ENCODE results near the gene MAGI2.

MAGI2 gene

GRCh38 chr7:78770422-78771410 is 682.8 kb downstream of the MAGI2 start:
- DNase-seq = no peak

- DNase-seq = no peak
These were observed 683.9 kb downstream of the MAGI2 start for GRCh38 chr7:78769481-78770101.

- DNase-seq = no peak
These were observed 684.6 kb downstream of the MAGI2 start for GRCh38 chr7:78768859-78769258.

- no peak for DNase-seq
These were observed 687.3 kb downstream of the MAGI2 start for GRCh38 chr7:78765943-78766729.

GRCh38 chr7:78764571-78764970 is 688.9 kb downstream of the MAGI2 start:
- no peak for DNase-seq

GRCh38 chr7:78762625-78763024 is 690.8 kb downstream of the MAGI2 start:
- DNase-seq = no peak

GRCh38 chr7:78760620-78761355 is 692.7 kb downstream of the MAGI2 start:
- no peak for DNase-seq

GRCh38 chr7:78752554-78752953 is 700.9 kb downstream of the MAGI2 start:
- DNase-seq = no peak

GRCh38 chr7:78751253-78751652 is 702.2 kb downstream of the MAGI2 start:
- no peak for DNase-seq

GRCh38 chr7:78749052-78749746 is 704.3 kb downstream of the MAGI2 start:
- no peak for DNase-seq

GRCh38 chr7:78747592-78747991 is 705.9 kb downstream of the MAGI2 start:
- DNase-seq = no peak

GRCh38 chr7:78746301-78746700 is 707.2 kb downstream of the MAGI2 start:
- no peak for DNase-seq

- DNase-seq = no peak
These were observed 710.8 kb downstream of the MAGI2 start for GRCh38 chr7:78742694-78743093.

- no peak for DNase-seq
These were observed 716.9 kb downstream of the MAGI2 start for GRCh38 chr7:78736548-78736947.

GRCh38 chr7:78734626-78735025 is 718.8 kb downstream of the MAGI2 start:
- DNase-seq = no peak

- DNase-seq = no peak
These were observed 733.4 kb downstream of the MAGI2 start for GRCh38 chr7:78720066-78720465.

GRCh38 chr7:78718212-78718611 is 735.3 kb downstream of the MAGI2 start:
- no peak for DNase-seq

GRCh38 chr7:78716876-78717275 is 736.6 kb downstream of the MAGI2 start:
- no peak for DNase-seq

- no peak for DNase-seq
These were observed 739.1 kb downstream of the MAGI2 start for GRCh38 chr7:78714356-78714755.

- no peak for DNase-seq
These were observed 741.4 kb downstream of the MAGI2 start for GRCh38 chr7:78712111-78712510.

GRCh38 chr7:78709658-78710057 is 743.8 kb downstream of the MAGI2 start:
- no peak for DNase-seq

GRCh38 chr7:78704504-78704903 is 749.0 kb downstream of the MAGI2 start:
- no peak for DNase-seq

Data from NCI-H446 (cell line).